GM18502 (cell line): ENCODE data around the gene FSTL5.

Experiments
- ATAC-seq: cut with Tn5 transposase; IDR thresholded peaks from one replicate; pipeline ENCODE4 v1.9.1; 2021; ENCODE audit warnings: mild to moderate bottlenecking; ENCODE audit not compliant: unreplicated experiment, poor library complexity

Gene FSTL5

DNA sequence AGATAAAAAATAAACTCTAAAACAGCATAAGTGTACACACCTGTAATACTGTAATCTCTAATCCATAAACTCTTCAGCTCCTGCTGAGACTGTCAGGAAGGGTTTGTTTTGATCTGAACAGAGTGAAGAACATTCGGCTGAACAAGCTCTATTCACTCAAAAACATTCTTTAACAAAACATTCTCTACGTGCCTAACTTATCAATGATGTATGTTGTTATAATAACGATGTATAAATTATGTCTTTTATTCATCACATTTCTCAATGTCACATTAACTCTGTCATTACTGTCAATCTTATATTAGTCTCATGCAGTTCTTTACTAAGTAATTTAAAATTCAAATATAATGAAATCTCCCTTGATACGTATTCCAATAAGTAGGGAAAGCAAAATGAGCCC, 280.6 kb downstream of the FSTL5 start:
- no peak for ATAC-seq

DNA sequence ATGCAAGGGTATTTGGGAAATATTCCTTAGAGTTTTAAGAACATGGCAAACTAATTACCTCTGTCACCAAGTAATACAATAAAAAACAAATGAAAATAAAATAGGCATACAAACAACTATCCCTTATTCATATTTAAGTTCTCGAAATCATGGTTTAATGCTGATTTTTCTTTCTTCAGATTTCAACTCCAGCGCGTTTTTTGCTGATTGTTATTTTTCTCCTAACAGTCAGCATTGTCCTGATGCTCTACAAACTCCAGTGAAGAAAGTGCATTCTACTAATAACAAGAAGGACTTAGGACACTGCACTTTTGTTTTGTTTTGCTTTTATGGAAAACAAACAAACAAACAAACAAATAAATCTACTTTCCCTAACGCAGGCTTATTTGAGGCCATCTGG, 282.4 kb downstream of the FSTL5 start:
- ATAC-seq = no peak

DNA sequence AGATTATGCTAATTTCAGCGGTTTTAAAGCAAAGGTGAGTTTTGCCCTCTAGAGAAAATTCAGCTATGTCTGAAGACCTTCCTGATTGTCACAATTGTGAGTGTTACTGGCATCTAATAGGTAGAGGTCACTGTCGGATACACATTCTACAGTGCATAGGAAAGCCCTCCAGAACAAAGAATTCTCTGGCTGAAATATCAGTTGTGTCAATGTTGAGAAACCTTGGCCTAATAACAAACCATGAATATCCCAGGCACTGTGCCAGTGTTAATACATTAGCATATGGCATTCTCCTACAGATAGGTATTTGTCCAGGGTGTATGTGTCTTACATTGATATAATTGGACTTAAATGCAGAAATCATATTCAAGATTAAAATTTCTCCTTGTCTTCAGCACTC, 294.3 kb downstream of the FSTL5 start:
- ATAC-seq = no peak

DNA sequence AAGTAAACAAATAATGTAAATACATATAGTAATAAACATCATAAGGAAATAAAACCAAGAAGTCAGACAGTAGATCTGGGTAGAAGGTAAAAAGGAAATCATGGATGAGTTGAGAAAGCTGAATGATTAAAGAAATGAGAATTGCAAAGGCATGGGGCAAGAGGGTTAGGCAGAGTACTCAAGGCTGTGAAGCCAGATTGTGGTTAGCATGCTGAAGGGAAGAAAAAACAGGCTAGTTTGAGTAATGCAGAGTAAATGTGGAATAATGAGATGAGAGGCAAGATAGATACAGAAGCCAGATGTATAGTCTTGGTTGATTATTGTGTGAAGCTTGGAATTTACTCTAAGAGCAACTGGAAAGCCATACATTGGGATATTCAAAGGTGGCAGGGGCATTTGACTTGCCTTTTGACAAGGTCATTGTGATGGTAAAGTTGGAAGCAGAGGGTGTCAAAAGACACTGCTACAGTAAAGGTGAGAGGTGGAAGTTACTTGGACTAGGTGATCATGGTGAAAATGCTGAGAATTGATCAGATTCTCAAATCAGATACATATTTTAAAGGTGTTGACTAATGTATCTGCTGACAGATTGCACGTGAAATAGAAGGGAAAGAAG, 307.0 kb downstream of the FSTL5 start:
- no peak for ATAC-seq

- ATAC-seq = no peak
These were observed 313.2 kb downstream of the FSTL5 start for GRCh38 chr4:161850631-161851030.

- ATAC-seq = no peak
These were observed 322.0 kb downstream of the FSTL5 start for GRCh38 chr4:161841759-161842158.

DNA sequence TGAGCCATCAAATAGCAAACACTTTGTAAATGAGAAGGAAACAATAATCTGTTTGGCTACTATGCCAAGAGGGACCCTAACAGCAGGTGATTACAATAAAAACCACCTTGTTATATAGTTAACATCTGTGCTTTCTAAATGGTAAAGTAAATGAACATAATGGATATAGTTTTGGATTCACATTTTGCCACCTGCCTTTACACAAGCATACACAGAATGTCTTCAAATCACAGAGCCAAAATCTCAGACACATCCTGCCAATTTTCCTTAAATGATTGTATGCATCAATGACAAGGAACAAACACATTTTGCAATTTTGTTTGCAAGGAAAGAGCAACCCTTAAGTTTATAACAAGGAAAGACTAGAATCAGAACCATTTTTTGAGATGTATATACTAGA, 334.2 kb downstream of the FSTL5 start:
- no peak for ATAC-seq

- ATAC-seq = no peak
These were observed 335.7 kb downstream of the FSTL5 start for GRCh38 chr4:161828061-161828460.

DNA sequence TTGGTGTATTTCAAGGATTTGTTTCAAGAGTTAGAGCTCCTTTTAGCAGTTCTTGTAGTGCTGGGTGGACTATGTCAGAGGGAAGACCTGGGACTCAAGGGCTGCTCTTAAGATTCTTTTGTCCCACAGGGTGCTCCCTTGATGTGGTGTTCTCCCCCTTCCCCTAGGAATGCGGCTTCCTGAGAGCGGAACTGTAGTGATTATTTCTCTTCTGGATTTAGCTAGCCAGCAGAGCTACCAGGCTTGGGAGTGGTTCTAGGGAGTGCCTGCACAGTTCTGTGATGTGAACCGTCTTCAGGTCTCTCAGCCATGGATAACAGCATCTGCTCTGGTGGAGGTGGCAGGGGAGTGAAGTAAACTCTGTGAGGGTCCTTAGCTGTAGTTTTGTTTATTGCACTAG, 336.8 kb downstream of the FSTL5 start:
- ATAC-seq = no peak

DNA sequence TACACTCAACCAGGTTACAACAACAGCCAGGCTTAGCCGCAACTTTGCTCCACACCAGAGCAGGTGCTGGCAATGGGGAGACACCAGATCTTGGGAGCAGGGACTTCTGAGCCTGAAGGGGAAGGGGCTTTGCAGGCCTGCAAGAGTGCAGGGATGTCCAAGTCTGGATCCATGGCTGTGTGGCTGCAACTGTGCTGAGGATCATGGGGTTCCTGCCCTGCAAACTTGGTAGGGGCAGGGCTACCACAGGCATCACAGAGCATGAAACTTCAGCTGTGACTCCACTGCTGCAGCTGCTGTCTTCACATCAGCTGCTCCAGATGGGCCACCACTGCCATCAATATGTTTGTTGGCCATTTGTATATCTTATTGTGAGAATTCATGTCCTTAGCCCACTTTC, 340.4 kb downstream of the FSTL5 start:
- ATAC-seq = no peak

DNA sequence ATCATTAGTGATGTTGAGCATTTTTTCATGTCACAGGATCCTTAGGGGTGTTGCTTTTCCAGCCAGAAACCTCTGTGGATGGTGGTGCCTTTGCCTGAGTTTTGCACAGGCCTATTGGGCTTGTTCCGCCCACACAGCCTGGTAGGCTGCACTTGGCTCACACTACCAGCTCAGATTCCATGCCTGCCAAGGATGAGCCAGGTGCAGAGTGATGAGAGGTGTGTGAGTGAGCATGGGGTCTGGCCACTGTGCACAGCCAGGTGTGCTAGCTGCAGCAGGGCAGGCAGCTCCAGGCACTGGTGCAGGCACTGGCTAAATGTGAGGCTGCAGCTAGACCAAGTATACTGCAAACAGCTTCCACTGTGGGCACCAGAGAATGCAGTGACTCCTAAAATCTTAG, 341.6 kb downstream of the FSTL5 start:
- ATAC-seq = no peak

DNA sequence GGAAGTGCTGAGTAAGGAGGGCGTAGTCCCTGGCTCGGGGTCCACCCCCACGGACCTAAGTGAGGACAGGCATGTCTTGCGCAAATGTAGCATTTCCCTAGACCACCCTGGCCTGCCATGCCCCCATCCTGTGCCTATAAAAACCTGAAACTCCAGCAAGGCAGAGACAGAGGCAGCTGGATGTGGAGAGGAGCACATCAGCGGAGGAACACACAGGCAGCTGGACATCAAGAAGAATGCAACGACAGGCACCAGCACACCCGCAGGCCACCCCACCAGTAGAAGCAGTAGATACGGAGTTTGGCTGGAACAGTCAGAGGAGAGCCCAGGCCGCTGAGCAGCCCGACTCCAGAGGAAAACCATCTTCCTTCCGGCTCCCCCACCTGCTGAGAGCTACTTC, 345.9 kb downstream of the FSTL5 start:
- no peak for ATAC-seq

DNA sequence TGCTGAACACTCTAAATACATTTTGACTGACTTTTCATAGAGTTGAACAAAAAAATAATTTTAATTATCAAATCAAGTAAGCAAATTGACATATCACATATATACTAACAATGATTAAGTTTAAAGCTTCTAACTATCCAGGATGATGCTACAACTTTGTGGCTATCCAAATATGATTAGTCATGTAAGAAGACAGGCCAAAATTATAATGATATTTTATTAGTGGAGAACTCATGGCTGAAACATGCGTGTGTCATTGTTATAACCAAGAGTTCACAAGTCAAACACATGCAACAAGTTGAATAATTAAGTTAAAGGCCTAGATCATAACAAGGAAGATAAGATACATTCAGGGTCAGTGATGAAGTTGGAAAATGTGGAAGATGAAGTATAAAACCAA, 346.8 kb downstream of the FSTL5 start:
- no peak for ATAC-seq

DNA sequence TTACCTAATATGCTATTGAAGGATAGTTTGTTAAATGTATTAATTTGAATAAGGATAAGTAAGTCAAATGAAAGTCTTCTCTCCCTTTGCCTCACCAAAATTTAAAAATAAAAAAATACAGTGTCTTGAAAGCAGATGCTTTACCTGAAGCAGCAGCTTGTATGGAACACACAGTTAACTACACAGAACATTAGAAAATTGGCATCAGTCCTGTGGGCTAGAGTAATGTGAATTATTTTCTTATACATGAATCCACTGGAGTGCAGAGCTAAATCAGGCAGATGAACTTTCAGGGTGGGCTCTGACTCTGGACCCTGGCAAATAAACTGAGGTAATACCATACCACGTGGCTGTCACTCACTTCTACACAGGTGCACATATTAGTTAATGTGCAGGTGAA, 348.0 kb downstream of the FSTL5 start:
- no peak for ATAC-seq

- no peak for ATAC-seq
These were observed 349.9 kb downstream of the FSTL5 start for GRCh38 chr4:161813889-161814288.

GRCh38 chr4:161813389-161813788, 350.4 kb downstream of the FSTL5 start:
- no peak for ATAC-seq

- no peak for ATAC-seq
These were observed 360.6 kb downstream of the FSTL5 start for GRCh38 chr4:161803171-161803570.

GRCh38 chr4:161799710-161800109, 364.1 kb downstream of the FSTL5 start:
- no peak for ATAC-seq

GRCh38 chr4:161792991-161793390, 370.8 kb downstream of the FSTL5 start:
- ATAC-seq = no peak

- ATAC-seq = no peak
These were observed 371.8 kb downstream of the FSTL5 start for GRCh38 chr4:161791796-161792556.

DNA sequence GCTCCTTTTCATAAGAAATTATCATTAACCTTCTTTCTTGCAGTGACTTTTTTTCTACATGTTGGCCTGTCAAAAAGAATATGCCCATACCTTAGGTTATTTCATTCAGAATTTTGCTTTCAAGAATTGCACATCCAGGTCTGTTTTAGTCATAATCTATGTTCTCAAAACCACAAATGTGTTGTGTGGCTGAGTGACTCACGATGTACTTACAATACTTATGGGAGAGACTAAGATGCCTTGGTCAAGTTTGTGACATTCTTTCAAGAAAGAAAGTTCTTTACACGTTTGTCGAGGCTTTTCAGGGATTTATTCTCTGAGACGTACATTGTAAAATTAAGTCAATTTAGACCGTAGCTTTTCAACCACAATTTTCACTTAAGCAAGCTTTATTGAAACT, 396.7 kb downstream of the FSTL5 start:
- ATAC-seq = no peak

DNA sequence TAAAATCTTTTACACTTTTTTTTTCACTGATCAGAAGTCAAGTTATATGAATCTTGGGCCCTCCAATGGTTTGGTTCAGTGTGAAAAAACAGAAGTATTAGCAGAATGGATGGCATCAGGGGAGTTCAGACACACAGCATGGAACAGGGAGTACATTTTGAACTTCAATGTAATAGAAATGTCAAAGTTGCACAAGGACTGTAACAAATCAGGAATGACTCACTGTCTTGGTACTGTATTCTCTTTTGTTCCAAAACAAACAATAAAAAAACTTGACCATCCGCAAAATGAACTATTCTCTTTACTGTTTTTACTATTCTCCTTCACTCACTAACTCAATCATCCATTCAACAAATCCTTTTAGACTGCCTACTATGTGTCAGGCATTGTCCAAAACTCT, 401.0 kb downstream of the FSTL5 start:
- ATAC-seq = no peak
